Lung (tissue), 12 donors: ENCODE measurements around the gene PPP2R2C. TPM values are rescaled to one million over a fixed set of nuclear protein-coding genes. Genes with fewer than 3 reads are reported as not detected.

Experiments
- ATAC-seq: fragments of 200-7000 bp; cut with Tn5 transposase; one replicate; pipeline ENCODE4 v1.9.1; 2020; ENCODE audit warnings: moderate number of reproducible peaks; ENCODE audit not compliant: insufficient read depth, low FRiP score
- DNase-seq, 3 donors: peaks; one replicate each; pipeline ENCODE4 v3.0.0-alpha.2; 2013 to 2017
- H3K27ac ChIP-seq, 2 donors: one replicate each; pipeline ENCODE4 v1.5.1; 2013; ENCODE audit warnings: mild to moderate bottlenecking in 2 of 2, moderate library complexity in 2 of 2, control low read depth in 1 of 2, inconsistent platforms in 1 of 2, low read depth in 1 of 2, low read length in 1 of 2
- H3K27me3 ChIP-seq, 3 donors: one replicate each; pipeline ENCODE4 v1.5.1; 2013; ENCODE audit warnings: low read length in 2 of 3; ENCODE audit not compliant: control insufficient read depth in 3 of 3, insufficient read depth in 3 of 3
- H3K36me3 ChIP-seq, 4 donors: one replicate each; pipeline ENCODE4 v1.5.1; 2013; ENCODE audit warnings: low read length in 4 of 4, mild to moderate bottlenecking in 1 of 4, moderate library complexity in 1 of 4; ENCODE audit not compliant: control insufficient read depth in 4 of 4, insufficient read depth in 4 of 4
- H3K4me1 ChIP-seq, 5 donors: one replicate each; pipeline ENCODE4 v1.5.1; 2013; ENCODE audit warnings: low read length in 5 of 5, mild to moderate bottlenecking in 2 of 5, moderate library complexity in 1 of 5; ENCODE audit not compliant: control insufficient read depth in 5 of 5, insufficient read depth in 5 of 5
- H3K4me3 ChIP-seq: one replicate; pipeline ENCODE4 v1.5.1; 2013; ENCODE audit warnings: mild to moderate bottlenecking, control low read depth, moderate library complexity
- H3K9ac ChIP-seq, 2 donors: one replicate each; pipeline ENCODE4 v1.5.1; 2013; ENCODE audit warnings: low read length in 2 of 2, control low read depth in 1 of 2; ENCODE audit not compliant: insufficient read depth in 1 of 2
- H3K9me3 ChIP-seq, 4 donors: one replicate each; pipeline ENCODE4 v1.5.1; 2013; ENCODE audit warnings: low read length in 3 of 4, mild to moderate bottlenecking in 1 of 4, moderate library complexity in 1 of 4; ENCODE audit not compliant: control insufficient read depth in 4 of 4, insufficient read depth in 3 of 4
- WGBS, 2 donors: extraction: QIAGEN DNeasy Blood & Tissue Kit; methylation state at CpG; one replicate each; pipeline ENCODE4 v1.1.7; 2013; 5-methylcytosine and 5-hydroxymethylcytosine counted together
- polyA plus RNA-seq, 2 donors: library from polyadenylated mRNA; stranded (reverse); fragments of 200-250 nt; gene quantifications; one replicate each; pipeline ENCODE4 v1.2.1, GENCODE V29; 2013
- total RNA-seq, 2 donors: library from RNA; depleted of rRNA in 1 of 2; stranded (reverse); fragments of >200 nt in 1 of 2; gene quantifications; one replicate each; pipeline ENCODE4 v1.2.1, GENCODE V29; 2014 to 2021
- TF ChIP-seq, protein P1 (sequence below): IDR thresholded peaks from 2 replicates; pipeline ENCODE4 v1.5.1; 2012; ENCODE audit warnings: mild to moderate bottlenecking; ENCODE audit errors: control extremely low read depth, extremely low read depth
- donor health status: control.
- donor health status: control.
- donor health status: Bipolar disorder and iron deficiency.
- donor health status: healthy.
- donor health status: DM: yes; HTN: yes; CAD: no.

PPP2R2C gene
- total and polyA plus RNA-seq, 4 donors = 0.03 to 0.57 (median 0.04) TPM

DNA sequence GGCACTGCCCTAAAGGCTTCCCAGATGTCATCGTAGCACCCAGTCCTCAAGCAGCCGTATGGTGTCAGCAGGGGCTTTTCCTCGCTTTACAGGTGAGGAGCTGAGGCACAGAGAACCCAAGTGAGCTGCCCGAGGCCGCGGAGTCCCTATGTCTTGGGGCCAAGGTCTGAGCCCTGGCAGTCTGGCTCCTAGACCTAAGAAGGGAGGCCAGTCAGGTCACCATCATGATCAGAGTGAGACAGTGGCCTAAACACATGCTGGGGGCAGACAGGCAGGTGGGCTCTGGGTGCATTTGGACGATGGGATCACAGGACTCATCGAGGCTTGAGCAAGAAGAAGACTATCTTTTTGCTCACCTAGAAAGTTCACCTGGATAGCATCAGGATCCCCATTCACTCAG is 107.8 kb downstream of the PPP2R2C start:
- TF ChIP-seq, protein P1, sequence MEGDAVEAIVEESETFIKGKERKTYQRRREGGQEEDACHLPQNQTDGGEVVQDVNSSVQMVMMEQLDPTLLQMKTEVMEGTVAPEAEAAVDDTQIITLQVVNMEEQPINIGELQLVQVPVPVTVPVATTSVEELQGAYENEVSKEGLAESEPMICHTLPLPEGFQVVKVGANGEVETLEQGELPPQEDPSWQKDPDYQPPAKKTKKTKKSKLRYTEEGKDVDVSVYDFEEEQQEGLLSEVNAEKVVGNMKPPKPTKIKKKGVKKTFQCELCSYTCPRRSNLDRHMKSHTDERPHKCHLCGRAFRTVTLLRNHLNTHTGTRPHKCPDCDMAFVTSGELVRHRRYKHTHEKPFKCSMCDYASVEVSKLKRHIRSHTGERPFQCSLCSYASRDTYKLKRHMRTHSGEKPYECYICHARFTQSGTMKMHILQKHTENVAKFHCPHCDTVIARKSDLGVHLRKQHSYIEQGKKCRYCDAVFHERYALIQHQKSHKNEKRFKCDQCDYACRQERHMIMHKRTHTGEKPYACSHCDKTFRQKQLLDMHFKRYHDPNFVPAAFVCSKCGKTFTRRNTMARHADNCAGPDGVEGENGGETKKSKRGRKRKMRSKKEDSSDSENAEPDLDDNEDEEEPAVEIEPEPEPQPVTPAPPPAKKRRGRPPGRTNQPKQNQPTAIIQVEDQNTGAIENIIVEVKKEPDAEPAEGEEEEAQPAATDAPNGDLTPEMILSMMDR = no peak
- Histone ChIP-seq H3K27ac (no peak overlapping the region), H3K36me3 (no peaks in the 10 kb centered on the region), H3K27me3 (peaks cover 0 to 13% (median 2%) of the 10 kb centered on the region in 3 donors), H3K4me3 (no peak overlapping the region), H3K9ac (no peak overlapping the region), H3K9me3 (peaks cover 0 to 9% (median 0%) of the 10 kb centered on the region in 4 donors), H3K4me1 (no peaks in the 10 kb centered on the region)
- DNase-seq (no peak), ATAC-seq (no peak)
- 84 to 88% methylated on average over 8 of the region's 8 CpGs for WGBS, 2 donors

DNA sequence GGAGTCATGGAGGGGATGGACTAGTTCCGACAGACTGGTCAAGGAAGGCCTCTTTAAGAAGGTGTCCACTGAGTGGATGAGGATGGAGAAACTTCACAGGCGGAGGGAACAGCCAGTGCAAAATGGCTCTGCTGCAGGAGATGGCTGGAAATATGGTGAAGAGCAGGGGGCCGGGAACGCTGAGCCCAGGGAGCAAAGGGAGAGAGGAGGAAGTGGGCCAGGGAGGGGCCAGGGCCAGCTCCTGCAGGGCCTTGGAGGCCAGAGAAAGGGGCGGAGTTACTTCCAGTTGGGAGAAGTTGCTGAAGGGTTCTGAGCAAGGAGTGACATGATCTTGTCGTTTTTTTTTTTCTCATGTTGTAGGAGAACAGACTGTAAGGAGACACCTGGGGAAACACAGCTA is 108.3 kb downstream of the PPP2R2C start:
- TF ChIP-seq, protein P1 = no peak

DNA sequence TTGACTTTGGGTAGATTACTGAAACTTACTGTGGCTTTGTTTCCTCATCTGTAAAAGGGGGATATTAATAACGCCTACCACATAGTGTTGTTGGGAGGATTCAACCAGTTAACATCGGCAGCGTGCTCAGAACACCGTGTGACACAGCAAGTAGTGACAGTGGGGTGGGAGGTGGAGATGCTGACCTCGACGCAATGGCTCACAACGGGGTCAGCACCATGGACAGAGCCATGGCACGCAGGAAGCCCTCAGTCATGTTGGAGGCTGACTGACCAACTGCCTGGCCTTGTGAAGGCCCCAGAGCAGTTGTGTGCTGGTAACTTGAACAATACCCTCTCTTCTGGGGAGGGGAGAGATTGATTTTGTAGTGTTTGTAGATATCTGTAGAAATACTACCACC is 109.5 kb downstream of the PPP2R2C start:
- no peak overlapping the region for H3K4me3 ChIP-seq
- no peak overlapping the region for H3K9ac ChIP-seq
- H3K27ac ChIP-seq = no peak overlapping the region
- no peaks in the 10 kb centered on the region for H3K4me1 ChIP-seq
- ATAC-seq (no peak), DNase-seq (peak; percentile 48 to 56 (median 50))
- peaks cover 0 to 8% (median 0%) of the 10 kb centered on the region in 3 donors for H3K27me3 ChIP-seq
- peaks cover 0 to 9% (median 0%) of the 10 kb centered on the region in 4 donors for H3K9me3 ChIP-seq
- H3K36me3 ChIP-seq = no peaks in the 10 kb centered on the region
- WGBS, 2 donors = 28% methylated on average over 8 of the region's 8 CpGs
- TF ChIP-seq, protein P1 = no peak

More for the DNA sequence above, 108.3 kb downstream of the PPP2R2C start:
- H3K9me3 ChIP-seq = peaks cover 0 to 9% (median 0%) of the 10 kb centered on the region in 4 donors
- H3K4me3 ChIP-seq = no peak overlapping the region
- WGBS, 2 donors = 68 to 70% methylated on average over 6 of the region's 6 CpGs
- H3K4me1 ChIP-seq = no peaks in the 10 kb centered on the region
- H3K36me3 ChIP-seq = no peaks in the 10 kb centered on the region
- no peak for DNase-seq
- peaks cover 0 to 13% (median 2%) of the 10 kb centered on the region in 3 donors for H3K27me3 ChIP-seq
- no peak overlapping the region for H3K9ac ChIP-seq
- no peak for ATAC-seq
- H3K27ac ChIP-seq = no peak overlapping the region
